H9 (cell line): ENCODE measurements around the gene CTIF. TPM values are rescaled to one million over a fixed set of nuclear protein-coding genes. Genes with fewer than 3 reads are reported as not detected.

Experiments used
- DNase-seq: peaks from one replicate; pipeline ENCODE4 v3.0.0-alpha.2; 2017
- H2AFZ ChIP-seq: one replicate; pipeline ENCODE4 v1.6.1; 2013; ENCODE audit warnings: mild to moderate bottlenecking, low read length, control low read depth, moderate library complexity
- H2AK5ac ChIP-seq: 2 replicates; pipeline ENCODE4 v1.6.1; 2013; ENCODE audit warnings: low read length, control low read depth, mixed read lengths; ENCODE audit not compliant: insufficient read length
- H2BK120ac ChIP-seq: one replicate; pipeline ENCODE4 v1.6.1; 2013; ENCODE audit warnings: low read depth, mild to moderate bottlenecking, low read length, control low read depth, inconsistent platforms; ENCODE audit not compliant: poor library complexity, severe bottlenecking
- H2BK12ac ChIP-seq: 2 replicates; pipeline ENCODE4 v1.6.1; 2013; ENCODE audit warnings: low read length, control low read depth, mixed read lengths, low read depth; ENCODE audit not compliant: insufficient read length
- H2BK15ac ChIP-seq: 2 replicates; pipeline ENCODE4 v1.6.1; 2013; ENCODE audit warnings: low read depth, low read length, control low read depth
- H2BK20ac ChIP-seq: one replicate; pipeline ENCODE4 v1.6.1; 2013; ENCODE audit warnings: low read depth, mild to moderate bottlenecking, low read length, control low read depth, inconsistent platforms; ENCODE audit not compliant: poor library complexity, severe bottlenecking
- H2BK5ac ChIP-seq: 2 replicates; pipeline ENCODE4 v1.6.1; 2013; ENCODE audit warnings: low read length, control low read depth, mixed read lengths; ENCODE audit not compliant: insufficient read length
- H3K14ac ChIP-seq: 2 replicates; pipeline ENCODE4 v1.6.1; 2013; ENCODE audit warnings: low read length, control low read depth; ENCODE audit not compliant: insufficient read depth
- H3K18ac ChIP-seq: 2 replicates; pipeline ENCODE4 v1.6.1; 2013; ENCODE audit warnings: low read depth, mild to moderate bottlenecking, mixed read lengths, low read length, control low read depth; ENCODE audit not compliant: insufficient read length
- H3K23ac ChIP-seq: 2 replicates; pipeline ENCODE4 v1.6.1; 2013; ENCODE audit warnings: low read length, control low read depth, mixed read lengths, low read depth; ENCODE audit not compliant: insufficient read length
- H3K23me2 ChIP-seq: 2 replicates; pipeline ENCODE4 v1.6.1; 2013; ENCODE audit warnings: low read depth, mild to moderate bottlenecking, mixed read lengths, low read length, control low read depth; ENCODE audit not compliant: insufficient read length, poor library complexity, severe bottlenecking
- H3K27ac ChIP-seq: 2 replicates; pipeline ENCODE4 v1.5.1; 2013; ENCODE audit warnings: low read length, control low read depth, mixed read lengths, low read depth; ENCODE audit not compliant: insufficient read length
- H3K27me3 ChIP-seq: 2 replicates; pipeline ENCODE4 v1.6.1; 2013; ENCODE audit warnings: low read length, control low read depth, inconsistent platforms; ENCODE audit not compliant: insufficient read depth
- H3K4ac ChIP-seq: 2 replicates; pipeline ENCODE4 v1.6.1; 2013; ENCODE audit warnings: low read depth, mild to moderate bottlenecking, control low read depth, inconsistent platforms, low read length, moderate library complexity
- H3K4me1 ChIP-seq: 2 replicates; pipeline ENCODE4 v1.6.1; 2013; ENCODE audit warnings: low read length, control low read depth, inconsistent platforms; ENCODE audit not compliant: insufficient read depth
- H3K4me2 ChIP-seq: 2 replicates; pipeline ENCODE4 v1.6.1; 2013; ENCODE audit warnings: low read length, control low read depth, mixed read lengths; ENCODE audit not compliant: insufficient read length, insufficient read depth
- H3K56ac ChIP-seq: 2 replicates; pipeline ENCODE4 v1.6.1; 2013; ENCODE audit warnings: low read depth, mild to moderate bottlenecking, mixed read lengths, low read length, control low read depth; ENCODE audit not compliant: insufficient read length
- H3K79me1 ChIP-seq: 2 replicates; pipeline ENCODE4 v1.6.1; 2013; ENCODE audit warnings: low read depth, mild to moderate bottlenecking, moderate library complexity, low read length, control low read depth, inconsistent platforms; ENCODE audit not compliant: insufficient read depth, poor library complexity, severe bottlenecking
- H3K79me2 ChIP-seq: 2 replicates; pipeline ENCODE4 v1.6.1; 2013; ENCODE audit warnings: low read length, control low read depth, inconsistent platforms; ENCODE audit not compliant: insufficient read depth
- H3K9ac ChIP-seq: 2 replicates; pipeline ENCODE4 v1.6.1; 2013; ENCODE audit warnings: low read length, control low read depth, mixed read lengths; ENCODE audit not compliant: insufficient read length; ENCODE audit errors: extremely low read depth
- H3K9me3 ChIP-seq: one replicate; pipeline ENCODE4 v1.6.1; 2013; ENCODE audit warnings: low read depth, low read length, inconsistent platforms; ENCODE audit not compliant: control insufficient read depth
- H3T11ph ChIP-seq: one replicate; pipeline ENCODE4 v1.6.1; 2013; ENCODE audit warnings: mild to moderate bottlenecking, low read length, control low read depth, inconsistent platforms
- H4K20me1 ChIP-seq: one replicate; pipeline ENCODE4 v1.6.1; 2013; ENCODE audit not compliant: control insufficient read depth, insufficient read length, insufficient read depth
- H4K5ac ChIP-seq: 2 replicates; pipeline ENCODE4 v1.6.1; 2013; ENCODE audit warnings: low read depth, mild to moderate bottlenecking, mixed read lengths, low read length, control low read depth; ENCODE audit not compliant: insufficient read length
- H4K8ac ChIP-seq: replicated peaks from 2 replicates; pipeline ENCODE4 v1.6.1; 2013; ENCODE audit warnings: low read length, control low read depth, mixed read lengths, low read depth; ENCODE audit not compliant: insufficient read length
- H4K91ac ChIP-seq: 2 replicates; pipeline ENCODE4 v1.6.1; 2013; ENCODE audit warnings: low read depth, mild to moderate bottlenecking, moderate library complexity, mixed read lengths, low read length, control low read depth; ENCODE audit not compliant: insufficient read length
- H3K27ac Mint-ChIP-seq, 3 experiments: 2 replicates in 2 of 3; 3 replicates in 1 of 3; pipeline ENCODE4 v1.8.0; 2020 to 2021; ENCODE audit warnings: mixed read lengths in 3 of 3, mild to moderate bottlenecking in 1 of 3, moderate library complexity in 1 of 3
- H3K27me3 Mint-ChIP-seq: 2 replicates; pipeline ENCODE4 v1.8.0; 2021; ENCODE audit warnings: low read depth, mild to moderate bottlenecking, moderate library complexity, mixed read lengths
- H3K36me3 Mint-ChIP-seq, 3 experiments: 2 replicates in 2 of 3; 3 replicates in 1 of 3; pipeline ENCODE4 v1.8.0; 2020 to 2021; ENCODE audit warnings: low read depth in 3 of 3, mixed read lengths in 3 of 3; ENCODE audit not compliant: insufficient read depth in 1 of 3
- H3K4me1 Mint-ChIP-seq, 2 experiments: 2 replicates each; pipeline ENCODE4 v1.8.0; 2020; ENCODE audit warnings: mixed read lengths in 2 of 2
- H3K4me3 Mint-ChIP-seq, 2 experiments: 2 replicates in 1 of 2; 3 replicates in 1 of 2; pipeline ENCODE4 v1.8.0; 2020 to 2021; ENCODE audit warnings: mild to moderate bottlenecking in 2 of 2, mixed read lengths in 2 of 2, moderate library complexity in 1 of 2
- H3K9me3 Mint-ChIP-seq, 2 experiments: 2 replicates in 1 of 2; 3 replicates in 1 of 2; pipeline ENCODE4 v1.8.0; 2020; ENCODE audit warnings: mild to moderate bottlenecking in 2 of 2, mixed read lengths in 2 of 2, moderate library complexity in 1 of 2
- CTCF ChIP-seq: fragments of 200-600 bp; sonication (generic); conservative IDR thresholded peaks from 3 replicates; pipeline ENCODE4 v1.8.0; 2021; ENCODE audit warnings: antibody characterized with exemption, mild to moderate bottlenecking
- WGBS: extraction: QIAGEN DNeasy Blood & Tissue Kit; methylation state at CpG from one replicate; pipeline ENCODE4 v1.1.7; 2013; ENCODE audit warnings: missing lambda C conversion rate, low lambda C conversion rate, mixed read lengths; ENCODE audit not compliant: insufficient read length; ENCODE audit errors: extremely low coverage; 5-methylcytosine and 5-hydroxymethylcytosine counted together
- total RNA-seq: library from RNA; stranded (reverse); gene quantifications from 2 replicates; pipeline ENCODE4 v1.2.1, GENCODE V29; 2021

CTIF gene
- total RNA-seq, 1 experiment from 2014 or later, result 15.8 TPM

- no peaks in the 10 kb centered on the region for H3K36me3 Mint-ChIP-seq
- H4K91ac ChIP-seq, result no peak overlapping the region
- no peaks in the 10 kb centered on the region for H3K27me3 ChIP-seq
- H2AK5ac ChIP-seq, result no peak overlapping the region
- no peaks in the 10 kb centered on the region for H3K9me3 ChIP-seq
- H3K4me2 ChIP-seq, result no peak overlapping the region
- H3K79me2 ChIP-seq, result no peaks in the 10 kb centered on the region
- no peak overlapping the region for H3K18ac ChIP-seq
- no peaks in the 10 kb centered on the region for H3K79me1 ChIP-seq
- no peak overlapping the region for H2AFZ ChIP-seq
- H3K23ac ChIP-seq, result no peak overlapping the region
- peaks cover 3% of the 10 kb centered on the region; the same call in 1 of the 2 replicates for H3K27me3 Mint-ChIP-seq
- H3K4me3 Mint-ChIP-seq, result no peak overlapping the region
- H2BK5ac ChIP-seq, result no peak overlapping the region
- no peak for DNase-seq
- H2BK20ac ChIP-seq, result no peak overlapping the region
- no peak overlapping the region for H2BK120ac ChIP-seq
- no peaks in the 10 kb centered on the region for H3K4me1 ChIP-seq
- H2BK15ac ChIP-seq, result no peak overlapping the region
- no peaks in the 10 kb centered on the region for H3K23me2 ChIP-seq
- no peak overlapping the region for H3T11ph ChIP-seq
- no peak for TF ChIP-seq CTCF
- H3K14ac ChIP-seq, result no peak overlapping the region
- no CpG with 5 or more reads among the region's 2 CpGs for WGBS
- H3K27ac ChIP-seq, result no peak overlapping the region
- H4K8ac ChIP-seq, result no peak overlapping the region
- H3K9me3 Mint-ChIP-seq, result no peaks in the 10 kb centered on the region; a peak in 2 of 5 replicates
- H3K27ac Mint-ChIP-seq, result no peak overlapping the region
- H3K4me1 Mint-ChIP-seq, result peaks cover 3 to 5% of the 10 kb centered on the region in 2 experiments; a peak in 2 of 4 replicates
- H4K20me1 ChIP-seq, result no peaks in the 10 kb centered on the region
- H2BK12ac ChIP-seq, result no peak overlapping the region
- H3K56ac ChIP-seq, result no peak overlapping the region
- no peak overlapping the region for H3K9ac ChIP-seq
- no peak overlapping the region for H3K4ac ChIP-seq
- no peak overlapping the region for H4K5ac ChIP-seq
Measured at GRCh38 chr18:48490641-48491293, 48.1 kb upstream of the CTIF start.
